Natural killer cell (primary cell): ENCODE results near the gene BCAS3. TPM values are rescaled to one million over a fixed set of nuclear protein-coding genes. Genes with fewer than 3 reads are reported as not detected.
"Not testable (repeated sequence)": the region's sequence is repeated elsewhere in the genome, so short reads cannot be mapped to it uniquely, and the experiment has no call there.

Experiments
- ATAC-seq, 3 donors: fragments of 150-1000 bp in 2 of 3; fragments of 200-7000 bp in 1 of 3; cut with Tn5 transposase; 1 replicate in 1 of 3; 2 replicates in 2 of 3; pipeline ENCODE4 v1.10.0; 2021; ENCODE audit warnings: mild to moderate bottlenecking in 2 of 3, moderate library complexity in 2 of 3
- DNase-seq, 2 donors: peaks; one replicate each; pipeline versions ENCODE4 v3.0.0 to v3.0.0-alpha.2; 2013 to 2021; ENCODE audit warnings: mixed read lengths in 1 of 2
- H3K27ac ChIP-seq: one replicate; pipeline ENCODE4 v1.5.1; 2013; ENCODE audit warnings: mild to moderate bottlenecking, low read length
- H3K27me3 ChIP-seq: one replicate; pipeline ENCODE4 v1.6.1; 2013; ENCODE audit warnings: low read length; ENCODE audit not compliant: control insufficient read depth, insufficient read depth
- H3K36me3 ChIP-seq: one replicate; pipeline ENCODE4 v1.6.1; 2013; ENCODE audit warnings: low read length; ENCODE audit not compliant: control insufficient read depth, insufficient read depth
- H3K4me1 ChIP-seq: one replicate; pipeline ENCODE4 v1.6.1; 2013; ENCODE audit warnings: low read length; ENCODE audit not compliant: control insufficient read depth, insufficient read depth
- H3K4me3 ChIP-seq: one replicate; pipeline ENCODE4 v1.5.1; 2013; ENCODE audit warnings: low read length
- H3K9me3 ChIP-seq: one replicate; pipeline ENCODE4 v1.6.1; 2013; ENCODE audit warnings: low read length; ENCODE audit not compliant: control insufficient read depth, insufficient read depth
- H3K27ac Mint-ChIP-seq, 2 donors: one replicate each; pipeline ENCODE4 v1.8.0; 2022; ENCODE audit warnings: mild to moderate bottlenecking in 2 of 2, mixed read lengths in 2 of 2, moderate library complexity in 1 of 2
- H3K27me3 Mint-ChIP-seq, 2 donors: one replicate each; pipeline ENCODE4 v1.8.0; 2022; ENCODE audit warnings: low read depth in 2 of 2, mixed read lengths in 2 of 2
- H3K36me3 Mint-ChIP-seq: one replicate; pipeline ENCODE4 v1.8.0; 2022; ENCODE audit warnings: mixed read lengths
- H3K4me1 Mint-ChIP-seq, 2 donors: one replicate each; pipeline ENCODE4 v1.8.0; 2022; ENCODE audit warnings: mixed read lengths in 2 of 2
- H3K4me3 Mint-ChIP-seq: one replicate; pipeline ENCODE4 v1.8.0; 2022; ENCODE audit warnings: mild to moderate bottlenecking, moderate library complexity, mixed read lengths
- H3K9me3 Mint-ChIP-seq, 2 donors: one replicate each; pipeline ENCODE4 v1.8.0; 2022; ENCODE audit warnings: mixed read lengths in 2 of 2
- WGBS: methylation state at CpG from one replicate; pipeline ENCODE4 v1.1.7; 2013; ENCODE audit warnings: missing lambda C conversion rate; ENCODE audit not compliant: insufficient coverage; 5-methylcytosine and 5-hydroxymethylcytosine counted together
- intact Hi-C: fragments of 100-400 bp; cut with micrococcal nuclease; formaldehyde crosslinking; loops from one replicate; pipeline ENCODE4 v1.14.2; 2022
- total RNA-seq, 4 donors: library from RNA; stranded (reverse); fragments of 120-200 nt in 1 of 4; gene quantifications; one replicate each; pipeline versions ENCODE4 v1.2.3 to v1.2.4, GENCODE V29; 2013 to 2022
- TF ChIP-seq, protein P1 (sequence below): fragments of 200-600 bp; IDR thresholded peaks from one replicate; pipeline ENCODE4 v1.8.0; 2022; ENCODE audit warnings: antibody characterized with exemption

Gene BCAS3
- total RNA-seq, 3 donors from 2014 or later (not counting 1 experiment from before 2014, with no cell fraction given), result 60.5 to 87.8 (median 72.0) TPM

DNA sequence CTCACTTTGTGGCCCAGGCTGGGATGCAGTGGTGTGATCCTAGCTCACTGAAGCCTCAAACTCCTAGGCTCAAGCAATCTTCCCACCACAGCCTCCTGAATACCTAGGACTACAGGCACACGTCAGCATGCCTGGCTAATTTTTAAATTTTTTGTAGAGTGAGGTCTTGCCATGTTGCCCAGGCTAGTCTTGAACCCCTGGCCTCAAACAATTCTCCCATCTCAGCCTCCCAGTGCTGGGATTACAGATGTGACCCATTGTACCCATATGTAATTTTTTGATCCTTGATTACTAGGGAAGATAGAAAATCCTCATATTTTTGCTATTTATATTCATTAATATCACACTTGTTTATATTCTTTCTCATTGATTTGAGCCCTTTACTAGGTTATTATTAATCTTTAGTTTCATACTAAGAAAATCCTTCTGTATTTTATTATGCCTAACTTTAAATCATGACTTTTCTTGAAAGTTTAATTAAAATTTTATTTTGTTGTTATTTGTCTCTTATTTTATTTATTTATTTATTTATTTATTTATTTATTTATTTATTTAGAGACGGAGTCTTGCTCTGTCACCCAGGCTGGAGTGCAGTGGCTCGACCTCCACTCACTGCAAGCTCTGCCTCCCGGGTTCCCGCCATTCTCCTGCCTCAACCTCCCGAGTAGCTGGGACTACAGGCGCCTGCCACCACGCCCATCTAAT, 75.4 kb downstream of the BCAS3 start:
- Mint-ChIP-seq H3K9me3 (peaks cover 0 to 4% of the 10 kb centered on the region in 2 donors), H3K27ac (no peak overlapping the region), H3K4me3 (no peak overlapping the region), H3K4me1 (peaks cover 0 to 4% of the 10 kb centered on the region in 2 donors), H3K36me3 (no peaks in the 10 kb centered on the region), H3K27me3 (no peaks in the 10 kb centered on the region)
- Histone ChIP-seq H3K4me3 (no peak overlapping the region), H3K27ac (no peak overlapping the region), H3K9me3 (no peaks in the 10 kb centered on the region), H3K36me3 (no peaks in the 10 kb centered on the region), H3K27me3 (no peaks in the 10 kb centered on the region), H3K4me1 (no peaks in the 10 kb centered on the region)
- no peak for ATAC-seq
- DNase-seq, result no peak
- intact Hi-C loops, result no loop called here
- WGBS, result 98% methylated on average over 7 of the region's 8 CpGs
- TF ChIP-seq, protein P1, sequence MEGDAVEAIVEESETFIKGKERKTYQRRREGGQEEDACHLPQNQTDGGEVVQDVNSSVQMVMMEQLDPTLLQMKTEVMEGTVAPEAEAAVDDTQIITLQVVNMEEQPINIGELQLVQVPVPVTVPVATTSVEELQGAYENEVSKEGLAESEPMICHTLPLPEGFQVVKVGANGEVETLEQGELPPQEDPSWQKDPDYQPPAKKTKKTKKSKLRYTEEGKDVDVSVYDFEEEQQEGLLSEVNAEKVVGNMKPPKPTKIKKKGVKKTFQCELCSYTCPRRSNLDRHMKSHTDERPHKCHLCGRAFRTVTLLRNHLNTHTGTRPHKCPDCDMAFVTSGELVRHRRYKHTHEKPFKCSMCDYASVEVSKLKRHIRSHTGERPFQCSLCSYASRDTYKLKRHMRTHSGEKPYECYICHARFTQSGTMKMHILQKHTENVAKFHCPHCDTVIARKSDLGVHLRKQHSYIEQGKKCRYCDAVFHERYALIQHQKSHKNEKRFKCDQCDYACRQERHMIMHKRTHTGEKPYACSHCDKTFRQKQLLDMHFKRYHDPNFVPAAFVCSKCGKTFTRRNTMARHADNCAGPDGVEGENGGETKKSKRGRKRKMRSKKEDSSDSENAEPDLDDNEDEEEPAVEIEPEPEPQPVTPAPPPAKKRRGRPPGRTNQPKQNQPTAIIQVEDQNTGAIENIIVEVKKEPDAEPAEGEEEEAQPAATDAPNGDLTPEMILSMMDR, result no peak

GRCh38 chr17:60754057-60754604, 76.5 kb downstream of the BCAS3 start:
- no peaks in the 10 kb centered on the region for H3K27me3 Mint-ChIP-seq
- H3K4me1 Mint-ChIP-seq, result peaks cover 0 to 4% of the 10 kb centered on the region in 2 donors
- Histone ChIP-seq H3K4me1 (no peaks in the 10 kb centered on the region), H3K27ac (no peak overlapping the region), H3K9me3 (no peaks in the 10 kb centered on the region), H3K4me3 (no peak overlapping the region), H3K27me3 (no peaks in the 10 kb centered on the region), H3K36me3 (no peaks in the 10 kb centered on the region)
- no peaks in the 10 kb centered on the region for H3K36me3 Mint-ChIP-seq
- DNase-seq (no peak), ATAC-seq (no peak)
- H3K27ac Mint-ChIP-seq, result no peak overlapping the region
- WGBS, result 69% methylated on average over 7 of the region's 8 CpGs
- peaks cover 0 to 4% of the 10 kb centered on the region in 2 donors for H3K9me3 Mint-ChIP-seq
- TF ChIP-seq, protein P1, result no peak
- H3K4me3 Mint-ChIP-seq, result no peak overlapping the region
- intact Hi-C loops, result no loop called here

GRCh38 chr17:60756798-60757197, 79.1 kb downstream of the BCAS3 start:
- DNase-seq, H3K36me3 Mint-ChIP-seq, H3K27me3 Mint-ChIP-seq, H3K27me3 ChIP-seq, H3K9me3 ChIP-seq, H3K9me3 Mint-ChIP-seq, ATAC-seq, H3K27ac Mint-ChIP-seq, H3K4me3 Mint-ChIP-seq, H3K4me1 ChIP-seq, H3K4me3 ChIP-seq, intact Hi-C loops, H3K36me3 ChIP-seq, H3K4me1 Mint-ChIP-seq, H3K27ac ChIP-seq: not testable (repeated sequence)
- WGBS, result 80% methylated on average over 12 of the region's 12 CpGs

- no peaks in the 10 kb centered on the region for H3K36me3 Mint-ChIP-seq
- no peak overlapping the region for H3K4me3 Mint-ChIP-seq
- Histone ChIP-seq H3K27me3 (no peaks in the 10 kb centered on the region), H3K27ac (no peak overlapping the region), H3K4me3 (no peak overlapping the region), H3K9me3 (peaks cover 3% of the 10 kb centered on the region), H3K4me1 (no peaks in the 10 kb centered on the region), H3K36me3 (no peaks in the 10 kb centered on the region)
- ATAC-seq (no peak), DNase-seq (no peak)
- H3K27me3 Mint-ChIP-seq, result no peaks in the 10 kb centered on the region
- TF ChIP-seq, protein P1, result no peak
- no peak overlapping the region for H3K27ac Mint-ChIP-seq
- peaks cover 2 to 6% of the 10 kb centered on the region in 2 donors for H3K9me3 Mint-ChIP-seq
- WGBS, result no CpG with 5 or more reads among the region's 1 CpG
- intact Hi-C loops, result no loop called here
- no peaks in the 10 kb centered on the region for H3K4me1 Mint-ChIP-seq
Observed at GRCh38 chr17:60757437-60757836, 79.8 kb downstream of the BCAS3 start.
